Measurements from ENCODE around the gene BTG2.
"Not testable (repeated sequence)": the region's sequence is repeated elsewhere in the genome, so short reads cannot be mapped to it uniquely, and the experiment has no call there.

The BTG2 gene

GRCh38 chr1:203304919-203305808 is at the start of gene BTG2:
Gene BTG2 (plus strand): TSS chr1:203305519. CDS start chr1:203305607, 88 bp downstream.
- peak within 1 kb of the TSS; percentile 91 to 96 for H3K4me3 Mint-ChIP-seq
- H3K27ac Mint-ChIP-seq = peak within 1 kb of the TSS; percentile 96
- peaks cover 51 to 72% of the 10 kb centered on the region in 2 donors for H3K4me1 Mint-ChIP-seq
- ATAC-seq (replicated peaks) = peak; percentile 81 to 86
- peaks cover 46 to 59% of the 10 kb centered on the region in 2 donors for H3K36me3 Mint-ChIP-seq
- H3K27me3 Mint-ChIP-seq = no peaks in the 10 kb centered on the region
- peak; percentile 86 for DNase-seq
- no peaks in the 10 kb centered on the region for H3K9me3 Mint-ChIP-seq

- peaks cover 17 to 27% of the 10 kb centered on the region in 2 donors for H3K27me3 Mint-ChIP-seq
- not testable (repeated sequence) for H3K27ac Mint-ChIP-seq; H3K4me1 Mint-ChIP-seq; H3K9me3 Mint-ChIP-seq; H3K36me3 Mint-ChIP-seq; DNase-seq; ATAC-seq (replicated peaks); H3K4me3 Mint-ChIP-seq
Observed at GRCh38 chr1:203256636-203257035, 48.7 kb upstream of the BTG2 start.

GRCh38 chr1:203263496-203263895 is 41.8 kb upstream of the BTG2 start:
- H3K36me3 Mint-ChIP-seq = no peaks in the 10 kb centered on the region
- no peak overlapping the region for H3K4me3 Mint-ChIP-seq
- peak overlapping the region; percentile 14 for H3K27ac Mint-ChIP-seq
- no peak for DNase-seq
- peaks cover 8 to 30% of the 10 kb centered on the region in 2 donors for H3K4me1 Mint-ChIP-seq
- peak in 1 of 2 donors; percentile 28 for ATAC-seq (replicated peaks)
- H3K9me3 Mint-ChIP-seq = no peaks in the 10 kb centered on the region
- peaks cover 6 to 9% of the 10 kb centered on the region in 2 donors for H3K27me3 Mint-ChIP-seq

- Mint-ChIP-seq H3K9me3 (no peaks in the 10 kb centered on the region), H3K27ac (no peak overlapping the region), H3K4me3 (no peak overlapping the region), H3K27me3 (peaks cover 5 to 9% of the 10 kb centered on the region in 2 donors), H3K36me3 (no peaks in the 10 kb centered on the region), H3K4me1 (peaks cover 8 to 30% of the 10 kb centered on the region in 2 donors)
- ATAC-seq (replicated peaks) (no peak), DNase-seq (no peak)
Observed at GRCh38 chr1:203264052-203264501, 41.2 kb upstream of the BTG2 start.

GRCh38 chr1:203265541-203265940 is 39.8 kb upstream of the BTG2 start:
- Mint-ChIP-seq H3K27me3 (peaks cover 0 to 6% of the 10 kb centered on the region in 2 donors), H3K36me3 (no peaks in the 10 kb centered on the region), H3K9me3 (no peaks in the 10 kb centered on the region), H3K4me3 (no peak overlapping the region), H3K4me1 (peaks cover 8 to 30% of the 10 kb centered on the region in 2 donors), H3K27ac (no peak overlapping the region)
- DNase-seq (no peak), ATAC-seq (replicated peaks) (no peak)

GRCh38 chr1:203266140-203266539 is 39.2 kb upstream of the BTG2 start:
- peaks cover 12 to 36% of the 10 kb centered on the region in 2 donors for H3K4me1 Mint-ChIP-seq
- not testable (repeated sequence) for H3K36me3 Mint-ChIP-seq; H3K9me3 Mint-ChIP-seq; DNase-seq; H3K27ac Mint-ChIP-seq; H3K27me3 Mint-ChIP-seq; ATAC-seq (replicated peaks); H3K4me3 Mint-ChIP-seq

GRCh38 chr1:203267347-203267846 is 37.9 kb upstream of the BTG2 start:
- DNase-seq (peak; percentile 73), ATAC-seq (replicated peaks) (peak; percentile 64 to 70)
- Mint-ChIP-seq H3K36me3 (no peaks in the 10 kb centered on the region), H3K27ac (peak overlapping the region; percentile 91), H3K4me3 (peak overlapping the region; percentile 93), H3K27me3 (no peaks in the 10 kb centered on the region), H3K9me3 (no peaks in the 10 kb centered on the region), H3K4me1 (peaks cover 17 to 46% of the 10 kb centered on the region in 2 donors)

- no peak for DNase-seq
- H3K27me3 Mint-ChIP-seq = no peaks in the 10 kb centered on the region
- H3K4me1 Mint-ChIP-seq = peaks cover 17 to 51% of the 10 kb centered on the region in 2 donors
- H3K27ac Mint-ChIP-seq = peak overlapping the region; percentile 91
- ATAC-seq (replicated peaks) = no peak
- H3K4me3 Mint-ChIP-seq = peak overlapping the region; percentile 93
- no peaks in the 10 kb centered on the region for H3K36me3 Mint-ChIP-seq
- H3K9me3 Mint-ChIP-seq = no peaks in the 10 kb centered on the region
Observed at GRCh38 chr1:203267912-203268311, 37.4 kb upstream of the BTG2 start.

- Mint-ChIP-seq H3K9me3 (no peaks in the 10 kb centered on the region), H3K27me3 (no peaks in the 10 kb centered on the region), H3K36me3 (no peaks in the 10 kb centered on the region), H3K4me1 (peaks cover 22 to 56% of the 10 kb centered on the region in 2 donors), H3K4me3 (no peak overlapping the region), H3K27ac (no peak overlapping the region)
- ATAC-seq (replicated peaks) (peak; percentile 20 to 26), DNase-seq (no peak)
Observed at GRCh38 chr1:203268901-203269653, 36.2 kb upstream of the BTG2 start.

GRCh38 chr1:203269654-203270020 is 35.7 kb upstream of the BTG2 start:
- ATAC-seq (replicated peaks) (no peak), DNase-seq (no peak)
- H3K9me3 Mint-ChIP-seq = no peaks in the 10 kb centered on the region
- peaks cover 26 to 61% of the 10 kb centered on the region in 2 donors for H3K4me1 Mint-ChIP-seq
- H3K27me3 Mint-ChIP-seq = no peaks in the 10 kb centered on the region
- H3K4me3 Mint-ChIP-seq = no peak overlapping the region
- no peaks in the 10 kb centered on the region for H3K36me3 Mint-ChIP-seq
- no peak overlapping the region for H3K27ac Mint-ChIP-seq

- Mint-ChIP-seq H3K27ac (no peak overlapping the region), H3K4me1 (peaks cover 34 to 68% of the 10 kb centered on the region in 2 donors), H3K27me3 (no peaks in the 10 kb centered on the region), H3K36me3 (no peaks in the 10 kb centered on the region), H3K9me3 (no peaks in the 10 kb centered on the region), H3K4me3 (no peak overlapping the region)
- ATAC-seq (replicated peaks) = no peak
- DNase-seq = no peak
Observed at GRCh38 chr1:203270448-203270847, 34.9 kb upstream of the BTG2 start.

GRCh38 chr1:203271018-203271743 is 34.1 kb upstream of the BTG2 start:
- DNase-seq (no peak), ATAC-seq (replicated peaks) (peak; percentile 45 to 48)
- H3K4me1 Mint-ChIP-seq = peaks cover 35 to 68% of the 10 kb centered on the region in 2 donors
- H3K27me3 Mint-ChIP-seq = no peaks in the 10 kb centered on the region
- no peak overlapping the region for H3K27ac Mint-ChIP-seq
- H3K4me3 Mint-ChIP-seq = no peak overlapping the region
- H3K9me3 Mint-ChIP-seq = no peaks in the 10 kb centered on the region
- H3K36me3 Mint-ChIP-seq = no peaks in the 10 kb centered on the region

GRCh38 chr1:203271962-203272632 is 33.2 kb upstream of the BTG2 start:
- no peak for ATAC-seq (replicated peaks)
- no peak for DNase-seq
- no peak overlapping the region for H3K27ac Mint-ChIP-seq
- no peaks in the 10 kb centered on the region for H3K27me3 Mint-ChIP-seq
- peak overlapping the region in 1 of 2 donors; percentile 92 for H3K4me3 Mint-ChIP-seq
- H3K4me1 Mint-ChIP-seq = peaks cover 39 to 74% of the 10 kb centered on the region in 2 donors
- no peaks in the 10 kb centered on the region for H3K36me3 Mint-ChIP-seq
- H3K9me3 Mint-ChIP-seq = no peaks in the 10 kb centered on the region

All from stimulated activated naive B cell treated with anti-CD40 and anti-IgM and Interleukin-4, amounts not matched to agents 10 μg/mL and 1 μg/mL and 100 μg/mL, for 72 hours (primary cell).